Esophagus muscularis mucosa (tissue), 4 donors: ENCODE results near the gene ABCB10. TPM values are rescaled to one million over a fixed set of nuclear protein-coding genes. Genes with fewer than 3 reads are reported as not detected.

Experiments used
- DNase-seq: peaks from one replicate; pipeline ENCODE4 v3.0.0-alpha.2; 2017; ENCODE audit errors: extremely low spot score
- H3K27ac ChIP-seq, 4 donors: fragments of 200-600 bp; sonication (generic); replicated peaks in 1 of 4; 1 replicate in 3 of 4; 2 replicates in 1 of 4; pipeline ENCODE4 v1.5.1; 2016 to 2019; ENCODE audit warnings: mild to moderate bottlenecking in 1 of 4
- H3K27me3 ChIP-seq, 4 donors: fragments of 200-600 bp; sonication (generic); one replicate each; pipeline versions ENCODE4 v1.5.1 to v1.6.0; 2016 to 2019
- H3K36me3 ChIP-seq, 4 donors: fragments of 200-600 bp; sonication (generic); one replicate each; pipeline ENCODE4 v1.5.1; 2016 to 2019
- H3K4me1 ChIP-seq, 4 donors: fragments of 200-600 bp; sonication (generic); one replicate each; pipeline ENCODE4 v1.5.1; 2016 to 2019
- H3K4me3 ChIP-seq, 4 donors: fragments of 200-600 bp; sonication (generic); 1 replicate in 2 of 4; 2 replicates in 2 of 4; pipeline ENCODE4 v1.5.1; 2016 to 2019; ENCODE audit warnings: mild to moderate bottlenecking in 4 of 4, moderate library complexity in 1 of 4
- H3K9me3 ChIP-seq, 4 donors: fragments of 200-600 bp; sonication (generic); 1 replicate in 3 of 4; 2 replicates in 1 of 4; pipeline ENCODE4 v1.5.1; 2016 to 2019
- CTCF ChIP-seq, 3 experiments: fragments of 200-600 bp in 2 of 3; fragments of 450-650 bp in 1 of 3; sonication (generic) in 2 of 3; IDR thresholded peaks; one replicate each; pipeline ENCODE4 v1.5.1; 2017 to 2019; ENCODE audit warnings: antibody characterized with exemption in 3 of 3, mild to moderate bottlenecking in 2 of 3, moderate library complexity in 1 of 3
- EP300 ChIP-seq: sonication (generic); formaldehyde crosslinking; IDR thresholded peaks from one replicate; pipeline ENCODE4 v1.6.1; 2017; ENCODE audit warnings: antibody characterized with exemption
- POLR2A ChIP-seq: fragments of 450-650 bp; IDR thresholded peaks from one replicate; pipeline ENCODE4 v1.6.1; 2017; ENCODE audit warnings: antibody characterized with exemption, moderate library complexity, mild to moderate bottlenecking, low read depth
- POLR2AphosphoS5 ChIP-seq, 2 donors: sonication (generic); formaldehyde crosslinking; IDR thresholded peaks; one replicate each; pipeline ENCODE4 v1.6.1; 2017; ENCODE audit warnings: antibody characterized with exemption in 2 of 2
- WGBS: methylation state at CpG from one replicate; pipeline ENCODE4 v1.1.5; 2018; 5-methylcytosine and 5-hydroxymethylcytosine counted together
- intact Hi-C: fragments of 100-400 bp; cut with DNase I; formaldehyde crosslinking; loops from one replicate; pipeline ENCODE4 v1.15.1; 2023
- total RNA-seq, 4 donors: library from RNA; depleted of rRNA; stranded (reverse); fragments of >200 nt; gene quantifications; one replicate each; pipeline versions ENCODE4 v1.1.0 to v1.2.1, GENCODE V29; 2016

The ABCB10 gene
- total RNA-seq, 4 donors from 2014 or later, result 14.1 to 28.7 (median 21.3) TPM

- 96% methylated on average over 4 of the region's 4 CpGs for WGBS
- Histone ChIP-seq H3K4me1 (peaks cover 18 to 33% (median 28%) of the 10 kb centered on the region in 4 donors), H3K9me3 (no peaks in the 10 kb centered on the region), H3K27me3 (no peaks in the 10 kb centered on the region), H3K27ac (peak overlapping the region in 1 of 4 donors; percentile 70), H3K4me3 (no peak overlapping the region), H3K36me3 (peaks cover 0 to under 1% (median 0%) of the 10 kb centered on the region in 4 donors)
- DNase-seq, result no peak
- intact Hi-C loops, result no loop called here
- TF ChIP-seq CTCF (IDR thresholded peaks at IDR 0.05) (no peak), POLR2A (no peak), EP300 (no peak), POLR2AphosphoS5 (IDR thresholded peaks at IDR 0.05) (no peak)
Measured at GRCh38 chr1:229582715-229583114, 24.2 kb upstream of the ABCB10 start.

GRCh38 chr1:229582011-229582694, 23.6 kb upstream of the ABCB10 start:
- WGBS, result 28% methylated on average over 11 of the region's 11 CpGs
- TF ChIP-seq EP300 (no peak), POLR2AphosphoS5 (IDR thresholded peaks at IDR 0.05) (peak; percentile 27 to 71)
- Histone ChIP-seq H3K27ac (peak overlapping the region in 2 of 4 donors; percentile 61 to 70), H3K27me3 (no peaks in the 10 kb centered on the region), H3K9me3 (no peaks in the 10 kb centered on the region), H3K4me3 (peak overlapping the region in 1 of 4 donors; percentile 17), H3K36me3 (no peaks in the 10 kb centered on the region), H3K4me1 (peaks cover 18 to 33% (median 28%) of the 10 kb centered on the region in 4 donors)
- DNase-seq, result no peak
- intact Hi-C loops, result no loop called here

GRCh38 chr1:229581485-229581884, 23.0 kb upstream of the ABCB10 start:
- peak overlapping the region in 2 of 4 donors; percentile 61 to 70 for H3K27ac ChIP-seq
- WGBS, result 89% methylated on average over 3 of the region's 3 CpGs
- H3K27me3 ChIP-seq, result no peaks in the 10 kb centered on the region
- no peaks in the 10 kb centered on the region for H3K36me3 ChIP-seq
- peaks cover 18 to 33% (median 28%) of the 10 kb centered on the region in 4 donors for H3K4me1 ChIP-seq
- DNase-seq, result no peak
- intact Hi-C loops, result no loop called here
- TF ChIP-seq POLR2A (no peak), EP300 (no peak), CTCF (IDR thresholded peaks at IDR 0.05) (no peak), POLR2AphosphoS5 (IDR thresholded peaks at IDR 0.05) (no peak)
- no peak overlapping the region for H3K4me3 ChIP-seq
- no peaks in the 10 kb centered on the region for H3K9me3 ChIP-seq

GRCh38 chr1:229579059-229579673, 20.7 kb upstream of the ABCB10 start:
- Histone ChIP-seq H3K27me3 (no peaks in the 10 kb centered on the region), H3K9me3 (no peaks in the 10 kb centered on the region), H3K27ac (peak overlapping the region; percentile 58 to 72 (median 64)), H3K36me3 (no peaks in the 10 kb centered on the region), H3K4me3 (peak overlapping the region; percentile 16 to 38 (median 36)), H3K4me1 (peaks cover 18 to 33% (median 28%) of the 10 kb centered on the region in 4 donors)
- intact Hi-C loops, result no loop called here
- 11% methylated on average over 7 of the region's 9 CpGs for WGBS
- DNase-seq, result no peak
- TF ChIP-seq POLR2A (no peak), EP300 (no peak), POLR2AphosphoS5 (IDR thresholded peaks at IDR 0.05) (peak; percentile 20 to 79), CTCF (IDR thresholded peaks at IDR 0.05) (no peak)

- WGBS, result 72% methylated on average over 14 of the region's 14 CpGs
- intact Hi-C loops, result no loop called here
- TF ChIP-seq CTCF (IDR thresholded peaks at IDR 0.05) (no peak), POLR2AphosphoS5 (IDR thresholded peaks at IDR 0.05) (no peak), POLR2A (no peak), EP300 (no peak)
- Histone ChIP-seq H3K27me3 (no peaks in the 10 kb centered on the region), H3K4me3 (peak overlapping the region in 3 of 4 donors; percentile 16 to 38 (median 37)), H3K27ac (peak overlapping the region; percentile 58 to 72 (median 64)), H3K9me3 (no peaks in the 10 kb centered on the region), H3K36me3 (no peaks in the 10 kb centered on the region), H3K4me1 (peaks cover 18 to 33% (median 28%) of the 10 kb centered on the region in 4 donors)
- DNase-seq, result no peak
Measured at GRCh38 chr1:229578168-229579058, 19.9 kb upstream of the ABCB10 start.
